Frontal cortex (tissue), 4 donors: ENCODE results near the gene PFDN5. TPM values are rescaled to one million over a fixed set of nuclear protein-coding genes. Genes with fewer than 3 reads are reported as not detected.

Experiments
- DNase-seq, 2 donors: peaks; one replicate each; pipeline ENCODE4 v3.0.0; 2012; ENCODE audit warnings: low spot score in 2 of 2
- FAIRE-seq: peaks from 2 replicates; lab custom pipeline; 2012; peaks lifted over from hg19 to GRCh38; lab: Jason Lieb, UNC
- total RNA-seq: library from RNA; depleted of rRNA; stranded (reverse); fragments of >200 nt; gene quantifications from one replicate; pipeline ENCODE4 v1.2.3, GENCODE V29; 2014
- donor health status: control.
- donor health status: control.
- donor health status: control.

The PFDN5 gene
- 538 TPM for total RNA-seq

DNA sequence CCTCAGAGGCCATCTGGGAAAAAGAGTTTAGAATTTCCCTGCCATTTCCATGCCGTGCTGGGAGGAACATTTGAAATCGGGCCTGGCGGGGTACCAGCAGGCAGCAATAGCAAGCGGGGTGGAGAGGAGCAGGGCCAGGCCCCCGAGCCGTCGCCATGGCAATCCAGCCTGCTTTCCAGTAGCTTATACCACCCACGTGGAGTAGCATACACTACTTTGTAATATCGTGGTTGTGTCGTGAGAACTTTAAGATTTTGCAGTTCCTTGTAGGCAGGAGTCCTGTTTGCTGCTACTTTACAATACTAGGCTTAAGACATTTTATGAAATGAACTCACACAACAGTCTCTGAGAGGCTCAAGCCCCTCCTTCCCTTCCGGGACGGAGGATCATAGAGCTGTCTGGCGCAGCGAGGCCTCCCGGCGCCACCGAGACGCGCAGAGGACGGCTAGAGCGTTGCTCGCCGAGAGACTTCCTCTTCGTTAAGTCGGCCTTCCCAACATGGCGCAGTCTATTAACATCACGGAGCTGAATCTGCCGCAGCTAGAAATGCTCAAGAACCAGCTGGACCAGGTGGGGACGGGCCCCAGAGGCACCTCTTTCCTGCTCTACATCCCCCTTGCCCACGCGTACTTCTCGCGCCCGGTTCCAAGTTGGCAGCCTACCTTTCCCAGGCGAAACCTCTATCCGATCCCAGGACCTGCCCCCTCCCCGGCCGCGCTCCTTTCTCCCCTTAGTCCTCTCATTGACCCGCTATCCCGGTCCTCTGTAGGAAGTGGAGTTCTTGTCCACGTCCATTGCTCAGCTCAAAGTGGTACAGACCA, at the start of gene PFDN5:
TSS of gene PFDN5 (plus strand) at position 473 of the 821 bp plus-strand sequence. CDS start at position 499, 26 bp downstream.
- DNase-seq = peak; percentile 71 to 86
- FAIRE-seq = no peak

DNA sequence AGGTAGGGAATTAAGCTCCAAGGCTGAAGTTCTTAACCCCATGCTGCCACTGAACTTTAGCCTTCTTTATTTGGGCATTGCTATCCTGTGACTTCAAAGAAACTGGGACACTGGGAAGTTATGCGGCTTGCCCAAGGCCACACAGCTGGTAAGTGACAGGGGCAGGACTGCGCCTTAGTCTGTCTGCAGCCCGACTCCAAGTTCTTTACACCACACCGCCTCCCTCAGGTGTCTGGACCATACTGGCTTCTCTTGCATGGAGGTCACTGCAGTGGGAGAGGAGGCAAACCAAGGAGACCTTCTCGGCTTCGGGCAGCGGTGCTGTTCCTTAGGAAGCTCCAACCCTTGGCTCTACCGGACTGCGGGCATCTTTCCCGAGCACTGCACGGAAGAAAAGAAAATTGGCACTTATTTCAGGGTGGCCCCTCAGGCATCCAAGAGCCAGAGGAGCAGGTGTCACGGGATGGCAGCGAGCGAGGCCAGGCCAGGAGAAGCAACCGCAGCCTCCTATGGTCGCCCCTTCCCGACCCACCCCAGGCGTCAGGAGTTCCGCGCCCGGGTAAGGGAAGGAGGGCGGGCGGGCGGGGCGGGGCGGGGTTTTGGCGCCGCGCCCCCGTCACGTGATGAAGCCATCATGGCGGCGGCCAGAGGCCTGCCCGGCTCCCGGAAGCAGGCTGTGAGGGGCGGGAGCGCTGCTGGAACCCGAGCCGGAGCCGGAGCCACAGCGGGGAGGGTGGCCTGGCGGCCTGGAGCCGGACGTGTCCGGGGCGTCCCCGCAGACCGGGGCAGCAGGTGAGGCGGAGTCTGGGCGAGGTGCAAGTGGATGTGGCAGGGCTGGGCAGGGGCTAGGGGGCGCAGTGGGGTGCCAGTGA, 43.6 kb upstream of the PFDN5 start:
- FAIRE-seq = no peak

DNA sequence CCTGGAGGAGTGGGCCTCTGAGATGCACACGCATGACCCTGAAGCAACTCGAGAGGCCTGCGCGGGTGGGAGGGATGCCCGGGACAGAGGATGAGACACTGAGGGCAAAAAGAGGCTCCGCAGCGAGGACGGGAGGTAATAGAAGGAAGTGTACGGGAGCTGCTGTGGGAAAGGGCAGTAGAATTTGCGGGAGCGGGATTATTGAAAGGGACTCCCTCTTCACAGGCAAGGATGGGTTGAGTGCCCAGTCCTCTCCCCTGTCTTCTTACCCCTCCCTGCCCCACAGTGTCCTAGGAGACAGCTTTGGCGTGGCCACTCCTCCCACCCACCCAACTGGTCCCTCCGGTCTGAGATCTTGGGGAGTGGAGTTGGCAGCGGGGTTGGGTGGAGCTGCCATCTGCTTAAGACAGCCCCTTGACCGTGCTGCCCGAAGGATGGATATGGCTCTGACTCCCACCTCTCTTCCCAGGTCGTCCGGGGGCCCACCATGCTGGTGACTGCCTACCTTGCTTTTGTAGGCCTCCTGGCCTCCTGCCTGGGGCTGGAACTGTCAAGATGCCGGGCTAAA, 42.9 kb upstream of the PFDN5 start:
- FAIRE-seq = no peak

More for the DNA sequence above, 43.6 kb upstream of the PFDN5 start:
- DNase-seq = peak; percentile 92 to 94

DNA sequence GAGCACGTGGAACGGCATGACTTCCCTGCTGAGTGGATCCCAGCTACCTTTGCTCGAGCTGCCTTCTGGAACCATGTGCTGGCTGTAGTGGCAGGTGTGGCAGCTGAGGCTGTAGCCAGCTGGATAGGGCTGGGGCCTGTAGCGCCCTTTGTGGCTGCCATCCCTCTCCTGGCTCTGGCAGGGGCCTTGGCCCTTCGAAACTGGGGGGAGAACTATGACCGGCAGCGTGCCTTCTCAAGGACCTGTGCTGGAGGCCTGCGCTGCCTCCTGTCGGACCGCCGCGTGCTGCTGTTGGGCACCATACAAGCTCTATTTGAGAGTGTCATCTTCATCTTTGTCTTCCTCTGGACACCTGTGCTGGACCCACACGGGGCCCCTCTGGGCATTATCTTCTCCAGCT, 42.0 kb upstream of the PFDN5 start:
- no peak for DNase-seq
- no peak for FAIRE-seq

More for the DNA sequence above, 42.9 kb upstream of the PFDN5 start:
- peak in 1 of 2 donors; percentile 41 for DNase-seq

DNA sequence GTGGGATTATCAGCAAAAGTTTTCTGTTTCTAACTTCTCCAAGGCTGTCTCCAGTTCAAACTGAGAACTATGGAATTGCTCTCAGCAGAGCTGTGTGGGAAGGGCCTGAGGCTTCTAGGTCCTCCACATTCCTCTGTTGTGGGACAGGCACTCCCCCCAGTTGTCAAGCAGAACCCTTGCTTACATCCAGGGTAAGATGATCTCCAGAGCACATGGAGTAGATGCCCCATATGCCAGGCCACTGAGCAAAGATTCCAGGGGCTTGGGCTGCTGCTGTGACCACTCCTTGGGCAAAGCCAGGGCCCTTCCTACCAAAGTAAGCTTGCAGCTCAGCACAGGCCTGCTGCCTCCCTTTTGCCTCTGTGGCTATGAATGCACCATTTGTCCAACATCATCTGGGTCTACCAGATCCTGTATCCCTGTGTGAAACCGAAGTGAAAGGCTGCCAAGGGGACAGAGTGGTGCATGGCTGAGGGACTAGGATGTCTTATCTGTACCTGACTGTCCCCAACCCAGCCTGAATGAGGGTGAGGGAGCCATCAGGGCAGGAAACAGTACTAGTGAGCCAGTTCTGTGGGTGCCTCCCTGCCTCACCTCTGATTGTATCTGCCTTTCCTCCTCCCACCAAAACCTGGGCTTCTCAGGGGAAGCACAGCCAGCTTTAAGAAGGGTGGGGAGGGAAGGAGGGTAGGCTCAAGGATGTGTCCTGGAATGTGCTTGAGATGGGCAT, 40.4 kb upstream of the PFDN5 start:
- FAIRE-seq (no peak), DNase-seq (no peak)

DNA sequence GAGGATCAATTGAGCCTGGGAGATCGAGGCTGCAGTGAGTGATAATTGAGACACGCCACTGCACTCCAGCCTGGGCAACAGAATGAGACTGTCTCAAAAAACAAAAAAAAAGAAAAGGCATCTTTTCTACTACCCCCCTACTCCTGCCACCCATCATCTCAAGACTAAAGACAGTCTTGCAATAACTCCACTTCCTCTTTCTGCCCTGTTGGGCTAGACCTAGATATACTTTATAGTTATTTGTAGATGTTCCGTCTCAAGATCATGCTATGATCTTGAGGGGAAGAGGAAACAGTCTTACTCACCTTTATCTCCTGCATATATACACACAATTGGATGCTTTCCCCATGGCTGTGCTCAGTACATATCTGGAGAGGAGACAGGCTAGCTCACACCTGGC, 39.3 kb upstream of the PFDN5 start:
- FAIRE-seq = no peak
- DNase-seq = no peak

DNA sequence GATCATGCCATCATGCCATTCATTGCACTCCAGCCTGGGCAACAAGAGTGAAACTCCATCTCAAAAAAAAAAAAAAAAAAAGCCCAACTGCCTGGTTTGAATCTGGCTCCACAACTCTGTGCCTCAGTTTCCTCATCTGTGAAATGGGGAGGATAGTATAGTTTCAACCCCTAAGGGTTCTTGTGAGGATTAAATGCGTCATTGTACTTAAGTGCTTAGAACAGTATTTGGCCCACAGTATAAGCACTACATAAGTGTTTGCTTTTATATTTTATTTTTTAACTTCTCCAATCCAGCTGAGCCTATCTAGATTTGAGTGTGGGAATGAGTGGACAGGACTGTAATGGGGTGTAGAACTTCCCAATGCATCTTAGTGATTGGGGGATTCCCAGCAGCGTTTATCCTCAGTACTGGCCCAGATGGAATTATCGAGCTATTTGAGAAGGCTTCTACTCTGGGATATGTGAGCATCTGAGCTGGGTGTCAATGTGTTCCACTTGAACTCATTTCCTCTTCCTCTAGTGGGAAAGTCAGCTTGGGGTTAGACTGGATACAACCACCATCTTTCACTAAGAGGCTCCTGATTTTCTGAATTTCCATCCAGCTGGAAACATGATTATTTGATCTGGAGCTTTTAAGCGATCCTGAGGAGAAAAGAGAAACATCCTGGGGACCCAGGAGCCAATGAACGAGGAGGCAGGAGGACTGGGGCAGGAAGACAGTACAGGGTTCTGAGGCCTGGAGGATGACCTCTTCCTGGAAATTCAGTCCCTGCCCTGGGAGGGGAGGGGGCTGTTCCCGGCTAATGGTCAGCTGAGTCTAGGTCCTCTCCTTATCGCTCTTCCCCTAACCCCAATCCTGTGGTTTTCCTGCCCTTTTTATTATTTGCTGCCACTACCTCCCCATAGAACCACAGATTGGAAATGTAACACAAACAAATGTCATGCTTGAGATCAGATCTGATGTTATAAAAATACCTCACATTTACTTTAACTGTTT, 36.5 kb upstream of the PFDN5 start:
- no peak for DNase-seq
- no peak for FAIRE-seq

DNA sequence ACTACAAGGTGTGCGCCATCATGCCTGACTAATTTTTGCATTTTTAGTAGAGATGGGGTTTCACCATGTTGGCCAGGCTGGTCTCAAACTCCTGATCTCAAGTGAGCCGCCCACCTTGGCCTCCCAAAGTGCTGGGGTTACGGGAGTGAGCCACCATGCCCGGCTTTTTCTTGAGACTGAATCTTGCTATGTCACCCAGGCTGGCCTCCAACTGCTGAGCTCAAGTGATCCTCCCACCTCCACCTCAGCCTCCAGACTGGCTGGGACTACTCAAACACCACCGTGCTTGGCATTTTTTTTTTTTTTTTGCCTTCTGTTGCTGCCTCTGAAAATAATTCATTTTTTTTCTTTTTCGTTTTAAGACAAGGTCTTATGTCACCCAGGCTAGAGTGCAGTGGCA, 35.5 kb upstream of the PFDN5 start:
- DNase-seq = no peak
- FAIRE-seq = no peak

DNA sequence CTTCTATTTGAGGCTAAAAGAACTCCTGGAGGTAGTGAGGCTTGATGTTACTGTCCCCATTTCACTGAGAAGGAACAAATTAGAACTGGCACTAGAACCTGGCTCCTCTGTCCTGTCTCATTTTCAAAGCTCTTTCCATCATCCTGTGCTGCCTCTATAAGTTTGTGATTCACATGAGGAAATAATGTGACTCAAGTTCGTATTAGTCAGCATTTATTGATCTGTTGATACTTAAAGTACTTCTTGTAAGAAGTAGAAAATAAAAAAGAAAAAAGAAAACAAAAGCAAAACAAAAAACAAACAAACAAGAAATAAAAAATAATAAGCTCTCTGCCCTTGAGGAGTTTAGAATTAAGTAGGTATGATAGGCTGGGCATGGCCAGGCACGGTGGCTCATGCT, 29.6 kb upstream of the PFDN5 start:
- no peak for DNase-seq
- no peak for FAIRE-seq

DNA sequence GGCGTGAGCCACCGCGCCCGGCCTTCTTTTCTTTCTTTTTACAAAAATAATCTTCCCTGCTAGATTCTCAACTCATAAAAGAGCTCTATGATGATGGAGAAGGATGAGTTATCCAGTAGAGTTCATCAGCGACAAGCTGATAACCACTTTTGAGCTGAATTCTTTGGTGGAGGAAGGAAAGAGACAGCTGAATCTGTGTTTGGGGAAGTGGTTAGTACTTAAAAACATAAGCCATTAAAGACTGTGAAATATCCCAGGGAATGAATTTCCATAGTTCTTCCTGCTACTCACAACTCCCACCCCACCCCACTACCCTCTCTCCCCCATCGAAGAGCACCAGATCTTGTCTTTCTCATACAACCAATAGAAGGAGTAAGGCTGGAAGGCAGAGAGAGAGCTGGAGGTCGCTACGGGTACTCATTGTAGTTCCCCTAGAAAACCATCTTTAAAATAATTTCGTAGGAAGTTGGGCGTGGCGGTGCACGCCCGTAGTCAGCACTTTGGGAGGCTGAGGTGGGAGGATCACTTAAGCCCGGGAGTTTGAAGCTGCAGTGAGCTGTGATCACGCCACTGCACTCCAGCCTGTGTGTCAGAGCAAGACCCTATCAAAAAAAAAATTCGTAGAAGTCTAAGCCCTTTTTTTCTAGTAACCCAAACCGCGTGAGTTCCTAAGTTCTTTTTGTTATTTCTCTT, 27.9 kb upstream of the PFDN5 start:
- no peak for FAIRE-seq
- DNase-seq = no peak

DNA sequence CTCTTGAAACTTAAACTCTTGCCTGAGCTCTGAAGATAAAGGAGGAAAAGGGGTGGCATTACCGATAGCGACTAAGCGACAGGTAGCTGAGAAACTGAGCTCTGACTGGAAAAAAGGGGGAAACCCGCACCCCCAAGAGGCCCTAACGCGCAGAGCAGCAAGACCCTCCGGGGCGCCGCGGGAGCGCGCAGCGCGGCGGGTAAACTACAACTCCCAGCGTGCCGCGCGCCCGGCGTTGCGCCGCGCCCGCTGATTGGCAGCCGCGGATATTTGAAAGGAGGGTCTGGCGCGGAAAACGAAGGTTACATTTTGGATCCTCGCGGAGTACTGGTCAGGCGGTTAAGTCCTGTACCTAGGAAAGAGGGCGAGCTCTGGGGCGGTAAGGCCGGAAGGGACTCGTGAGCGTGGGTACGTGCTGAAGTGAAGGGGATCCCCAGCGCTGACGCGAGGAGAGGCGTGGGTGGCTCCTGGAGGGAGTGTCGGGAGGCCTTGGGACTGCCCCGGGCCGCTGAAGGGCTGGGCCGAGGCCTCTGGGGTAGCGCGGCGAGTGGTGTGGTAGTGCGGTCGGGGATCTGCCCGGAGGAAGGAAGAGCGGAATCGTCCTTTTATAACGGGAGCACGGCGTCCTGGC, 27.2 kb upstream of the PFDN5 start, which contains the start of gene ESPL1:
TSS of gene ESPL1 (plus strand) at position 301 of the 631 bp plus-strand sequence. CDS start 468 bp downstream, outside the sequence.
- FAIRE-seq (no peak), DNase-seq (peak; percentile 71 to 85)

DNA sequence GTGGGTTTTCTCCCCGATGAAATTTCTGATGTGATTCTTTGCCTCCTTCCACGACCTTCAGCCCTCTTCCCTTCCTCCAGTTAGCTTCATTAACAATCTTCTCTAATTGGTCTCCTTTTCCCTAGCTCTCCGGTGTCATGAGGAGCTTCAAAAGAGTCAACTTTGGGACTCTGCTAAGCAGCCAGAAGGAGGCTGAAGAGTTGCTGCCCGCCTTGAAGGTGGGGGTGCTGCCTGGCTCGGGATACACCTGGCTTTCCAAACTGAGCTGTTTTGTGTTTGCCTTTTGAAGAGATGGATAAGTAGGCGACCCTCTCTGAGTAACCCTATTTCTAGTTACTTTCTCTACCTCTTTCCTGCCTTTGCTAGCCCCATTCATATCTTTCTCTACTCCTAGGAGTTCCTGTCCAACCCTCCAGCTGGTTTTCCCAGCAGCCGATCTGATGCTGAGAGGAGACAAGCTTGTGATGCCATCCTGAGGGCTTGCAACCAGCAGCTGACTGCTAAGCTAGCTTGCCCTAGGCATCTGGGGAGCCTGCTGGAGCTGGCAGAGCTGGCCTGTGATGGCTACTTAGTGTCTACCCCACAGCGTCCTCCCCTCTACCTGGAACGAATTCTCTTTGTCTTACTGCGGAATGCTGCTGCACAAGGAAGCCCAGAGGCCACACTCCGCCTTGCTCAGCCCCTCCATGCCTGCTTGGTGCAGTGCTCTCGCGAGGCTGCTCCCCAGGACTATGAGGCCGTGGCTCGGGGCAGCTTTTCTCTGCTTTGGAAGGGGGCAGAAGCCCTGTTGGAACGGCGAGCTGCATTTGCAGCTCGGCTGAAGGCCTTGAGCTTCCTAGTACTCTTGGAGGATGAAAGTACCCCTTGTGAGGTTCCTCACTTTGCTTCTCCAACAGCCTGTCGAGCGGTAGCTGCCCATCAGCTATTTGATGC, 26.4 kb upstream of the PFDN5 start:
- no peak for DNase-seq
- FAIRE-seq = no peak

DNA sequence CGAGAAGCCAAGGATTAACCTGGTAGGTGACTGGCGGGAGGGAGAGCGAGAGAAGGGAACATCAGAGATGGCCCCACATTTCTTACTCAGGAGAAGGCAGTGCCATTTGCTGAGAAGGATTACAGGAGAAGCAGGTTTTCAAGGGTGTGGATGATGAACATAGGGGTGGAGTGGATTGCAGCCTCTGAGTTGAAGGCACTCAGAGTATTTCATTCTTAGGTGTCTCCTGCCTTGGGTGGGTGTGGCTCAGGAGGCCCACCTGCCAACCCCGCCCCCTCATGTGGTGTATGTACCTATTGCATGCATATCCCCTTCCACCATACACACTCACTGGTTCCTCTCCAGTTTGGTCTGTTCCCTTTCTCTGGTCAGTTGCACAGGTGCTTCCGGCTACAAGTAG, 20.9 kb upstream of the PFDN5 start:
- no peak for FAIRE-seq
- DNase-seq = no peak

DNA sequence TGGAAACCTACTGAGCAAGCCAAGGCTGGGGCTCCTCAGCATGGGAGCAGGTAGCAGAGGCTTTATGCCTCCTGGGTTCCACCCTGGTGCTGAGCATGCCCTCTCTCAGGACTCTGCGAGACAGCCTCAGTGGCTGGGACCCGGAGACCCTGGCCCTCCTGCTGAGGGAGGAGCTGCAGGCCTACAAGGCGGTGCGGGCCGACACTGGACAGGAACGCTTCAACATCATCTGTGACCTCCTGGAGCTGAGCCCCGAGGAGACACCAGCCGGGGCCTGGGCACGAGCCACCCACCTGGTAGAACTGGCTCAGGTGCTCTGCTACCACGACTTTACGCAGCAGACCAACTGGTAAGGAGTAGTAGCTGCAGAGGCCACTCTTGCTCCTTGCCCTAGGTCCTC, 18.8 kb upstream of the PFDN5 start:
- no peak for FAIRE-seq

DNA sequence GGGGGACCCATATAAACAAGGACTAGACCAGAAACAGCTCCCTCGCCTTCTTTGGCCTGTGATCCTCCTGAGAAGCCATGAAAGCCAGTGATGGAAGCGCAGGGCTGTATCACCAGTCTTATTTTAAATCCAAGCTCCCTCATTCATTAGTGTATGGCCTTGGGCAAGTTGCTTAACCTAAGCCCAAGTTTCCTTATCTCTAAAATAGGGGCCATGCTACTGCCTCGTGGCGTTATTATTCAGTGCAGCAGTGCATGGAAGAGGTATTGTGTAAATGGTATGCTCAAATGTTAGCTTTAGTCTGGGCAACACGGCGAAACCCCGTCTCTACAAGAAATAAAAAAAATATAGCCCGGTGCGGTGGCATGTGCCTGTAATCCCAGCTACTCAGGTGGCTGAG, 17.4 kb upstream of the PFDN5 start:
- DNase-seq = no peak
- FAIRE-seq = no peak

More for the DNA sequence above, 18.8 kb upstream of the PFDN5 start:
- no peak for DNase-seq

DNA sequence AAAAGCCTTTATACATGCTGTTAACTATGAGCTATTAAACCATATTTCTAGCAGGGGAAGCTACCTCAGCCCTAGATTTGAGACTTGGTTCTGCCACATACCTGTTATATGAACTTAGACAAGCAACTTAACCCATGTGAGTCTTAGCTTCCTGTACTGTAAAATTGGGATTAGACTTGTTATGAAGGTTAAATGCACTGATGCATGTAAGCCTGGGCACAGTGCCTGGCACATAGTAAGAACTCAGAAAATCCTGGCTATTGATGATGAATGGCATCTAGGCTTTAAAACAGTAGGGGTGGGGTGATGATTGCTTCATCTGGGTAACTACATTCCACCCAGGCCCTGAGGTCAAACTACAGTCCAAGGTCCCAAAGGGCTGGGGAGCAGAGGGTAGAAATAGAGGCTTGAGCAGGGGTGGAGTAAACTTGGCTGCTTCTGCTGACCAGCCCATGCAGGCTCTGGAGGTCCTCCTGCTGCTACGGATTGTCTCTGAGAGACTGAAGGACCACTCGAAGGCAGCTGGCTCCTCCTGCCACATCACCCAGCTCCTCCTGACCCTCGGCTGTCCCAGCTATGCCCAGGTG, 16.0 kb upstream of the PFDN5 start:
- no peak for FAIRE-seq

More for the DNA sequence above, 16.0 kb upstream of the PFDN5 start:
- DNase-seq = no peak
